Measurements from ENCODE around the gene UMAD1.
A peak's percentile ranks its signal among the peaks of the same experiment; 100 is the strongest.
"Not testable (repeated sequence)": the region's sequence is repeated elsewhere in the genome, so short reads cannot be mapped to it uniquely, and the experiment has no call there.

UMAD1 gene

DNA sequence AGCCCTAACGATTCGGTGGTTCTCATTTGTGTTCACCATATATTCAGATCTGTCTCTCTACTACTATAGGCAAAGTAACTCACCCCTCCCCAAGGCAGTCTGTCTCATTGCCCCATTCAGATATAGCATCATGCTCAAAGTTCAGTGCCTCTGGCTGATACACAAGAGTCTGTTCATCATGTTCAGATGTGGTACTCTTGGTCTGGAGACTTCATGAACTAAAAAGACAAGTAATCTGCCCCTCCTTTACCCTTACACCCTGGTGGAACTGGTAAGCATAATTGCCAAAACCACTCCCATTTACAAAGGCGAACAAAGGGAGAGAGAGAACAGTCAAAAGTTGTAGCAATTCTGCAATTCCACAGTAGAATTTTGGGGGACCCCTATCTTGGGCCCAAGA lies 29.9 kb downstream of the UMAD1 start:
- Mint-ChIP-seq H3K27me3 (no peaks in the 10 kb centered on the region), H3K4me1 (peaks cover 59% of the 10 kb centered on the region), H3K27ac (peak overlapping the region; percentile 26), H3K4me3 (no peak overlapping the region), H3K9me3 (no peaks in the 10 kb centered on the region), H3K36me3 (peaks cover 28% of the 10 kb centered on the region)

- Mint-ChIP-seq H3K27me3 (no peaks in the 10 kb centered on the region), H3K27ac (peak overlapping the region; percentile 81), H3K9me3 (no peaks in the 10 kb centered on the region), H3K4me3 (peak overlapping the region; percentile 30), H3K4me1 (peaks cover 64% of the 10 kb centered on the region), H3K36me3 (peaks cover 31% of the 10 kb centered on the region)
Observed at GRCh38 chr7:7671361-7671760, 30.8 kb downstream of the UMAD1 start.

GRCh38 chr7:7672545-7673239 lies 32.1 kb downstream of the UMAD1 start:
- Mint-ChIP-seq H3K4me1 (peaks cover 64% of the 10 kb centered on the region), H3K27ac (peak overlapping the region; percentile 81), H3K4me3 (peak overlapping the region; percentile 69), H3K9me3 (no peaks in the 10 kb centered on the region), H3K27me3 (no peaks in the 10 kb centered on the region), H3K36me3 (peaks cover 33% of the 10 kb centered on the region)

DNA sequence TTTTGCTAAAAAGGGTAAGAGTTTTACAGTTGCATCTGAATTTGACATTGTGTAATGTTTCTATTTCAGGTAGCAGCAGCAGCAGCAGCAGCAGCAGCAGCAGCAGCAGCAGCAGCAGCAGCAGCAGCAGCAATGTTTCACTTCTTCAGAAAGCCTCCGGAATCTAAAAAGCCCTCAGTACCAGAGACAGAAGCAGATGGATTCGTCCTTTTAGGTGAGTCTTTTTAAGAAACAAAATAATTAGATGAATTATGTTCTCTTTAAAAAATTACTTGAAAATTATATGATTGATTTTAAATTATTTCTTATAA lies 32.6 kb downstream of the UMAD1 start:
- H3K36me3 Mint-ChIP-seq = peaks cover 36% of the 10 kb centered on the region
- H3K4me1 Mint-ChIP-seq = peaks cover 59% of the 10 kb centered on the region
- H3K9me3 Mint-ChIP-seq = no peaks in the 10 kb centered on the region
- H3K27ac Mint-ChIP-seq = peak overlapping the region; percentile 81
- H3K27me3 Mint-ChIP-seq = no peaks in the 10 kb centered on the region
- peak overlapping the region; percentile 69 for H3K4me3 Mint-ChIP-seq

DNA sequence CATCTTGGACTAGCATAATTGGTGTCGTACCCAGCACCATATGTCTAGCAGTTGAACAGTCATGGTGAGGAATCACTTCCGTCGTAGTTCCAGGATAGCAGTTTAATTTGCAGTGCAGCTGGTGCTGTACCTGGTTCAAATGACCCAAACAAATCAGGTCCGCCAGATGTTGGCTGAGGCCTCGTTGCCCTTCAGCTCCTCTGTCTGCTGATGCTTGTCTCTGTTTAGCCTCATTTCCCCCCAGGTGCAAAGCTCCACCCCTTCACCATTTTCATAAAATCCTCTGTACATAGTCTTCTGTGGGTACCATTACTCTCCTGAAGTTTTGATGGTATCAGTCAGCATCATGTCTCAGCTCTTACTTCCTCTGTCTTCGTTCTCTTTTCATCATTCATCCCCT lies 35.1 kb downstream of the UMAD1 start:
- Mint-ChIP-seq H3K36me3 (peaks cover 30% of the 10 kb centered on the region), H3K4me3 (no peak overlapping the region), H3K27ac (peak overlapping the region; percentile 32), H3K4me1 (peaks cover 50% of the 10 kb centered on the region), H3K27me3 (no peaks in the 10 kb centered on the region), H3K9me3 (no peaks in the 10 kb centered on the region)

DNA sequence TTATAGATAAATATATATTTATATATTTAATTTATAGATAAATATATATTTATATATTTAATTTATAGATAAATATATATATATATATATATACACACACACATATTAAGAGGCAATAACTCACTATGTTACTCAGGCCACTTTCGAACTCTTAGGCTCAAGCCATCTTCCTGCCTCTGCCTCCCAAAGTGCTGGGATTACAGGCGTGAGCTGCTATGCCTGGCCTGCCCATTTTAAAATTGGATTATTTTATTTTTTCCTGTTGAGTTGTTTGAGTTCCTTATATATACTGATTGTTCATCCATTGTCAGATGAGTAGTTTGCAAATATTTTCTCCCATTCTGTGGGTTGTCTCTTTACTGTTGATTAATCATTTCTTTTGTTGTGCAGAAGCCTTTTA lies 39.1 kb downstream of the UMAD1 start:
- H3K9me3 Mint-ChIP-seq, H3K27ac Mint-ChIP-seq, H3K4me3 Mint-ChIP-seq, H3K27me3 Mint-ChIP-seq: not testable (repeated sequence)
- H3K36me3 Mint-ChIP-seq = peaks cover 15% of the 10 kb centered on the region
- H3K4me1 Mint-ChIP-seq = peaks cover 38% of the 10 kb centered on the region

DNA sequence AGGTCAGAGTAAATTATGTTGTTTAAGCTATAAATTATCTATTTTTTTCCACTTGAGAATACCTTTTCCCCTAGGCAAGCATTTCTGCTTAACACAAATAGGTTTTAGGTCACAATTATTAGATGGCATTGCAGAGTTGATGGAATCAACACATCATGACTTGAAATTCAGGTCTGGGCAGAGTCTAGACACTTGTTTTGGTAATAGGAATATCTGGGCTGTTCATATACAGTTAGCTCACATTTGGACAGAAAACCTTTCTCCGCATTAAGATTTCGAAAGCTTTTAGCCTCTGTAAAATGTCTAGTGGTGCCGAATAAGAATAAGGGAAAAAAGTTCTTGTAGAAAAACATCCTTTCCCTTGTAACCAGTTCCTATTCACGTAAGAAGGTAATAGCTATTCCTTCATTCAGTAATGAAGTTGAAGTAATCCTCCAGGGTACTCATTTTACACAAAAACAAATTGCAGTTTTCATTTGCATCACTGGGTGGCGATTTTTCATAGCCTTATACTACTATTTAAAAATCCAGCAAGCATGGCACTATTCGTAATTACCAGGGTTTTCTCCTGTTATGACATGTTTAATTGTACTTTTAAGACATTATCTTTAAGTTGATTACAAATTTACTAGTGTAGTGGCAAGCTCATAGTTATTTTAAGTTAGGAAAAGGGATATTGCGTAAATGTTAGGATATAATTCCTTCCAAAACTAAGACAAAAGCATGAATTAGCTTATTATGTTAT lies 40.8 kb downstream of the UMAD1 start:
- no peak overlapping the region for H3K27ac Mint-ChIP-seq
- H3K27me3 Mint-ChIP-seq = no peaks in the 10 kb centered on the region
- no peaks in the 10 kb centered on the region for H3K9me3 Mint-ChIP-seq
- H3K4me1 Mint-ChIP-seq = peaks cover 42% of the 10 kb centered on the region
- no peak overlapping the region for H3K4me3 Mint-ChIP-seq
- peaks cover 10% of the 10 kb centered on the region for H3K36me3 Mint-ChIP-seq

DNA sequence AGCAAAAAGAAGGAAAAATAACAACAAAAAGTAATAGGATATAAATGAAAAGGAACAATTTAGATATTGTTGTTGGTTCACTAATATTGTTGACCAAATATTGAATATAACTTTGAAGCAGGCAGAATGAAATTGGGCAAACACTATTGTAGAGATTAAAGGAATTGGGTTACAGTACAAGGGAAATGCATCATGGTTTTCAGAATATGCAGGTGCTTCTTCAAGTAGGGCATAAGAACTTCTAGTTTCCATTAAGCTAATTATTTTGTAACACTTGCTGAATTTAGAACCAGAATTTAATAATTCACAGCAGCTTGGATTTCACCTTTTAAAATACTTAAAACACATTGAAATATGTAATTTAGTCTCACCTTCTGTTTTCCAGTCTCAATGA lies 41.4 kb downstream of the UMAD1 start:
- Mint-ChIP-seq H3K9me3 (no peaks in the 10 kb centered on the region), H3K4me1 (peaks cover 48% of the 10 kb centered on the region), H3K4me3 (no peak overlapping the region), H3K27ac (no peak overlapping the region), H3K27me3 (no peaks in the 10 kb centered on the region), H3K36me3 (peaks cover 10% of the 10 kb centered on the region)

- Mint-ChIP-seq H3K9me3 (no peaks in the 10 kb centered on the region), H3K27me3 (no peaks in the 10 kb centered on the region), H3K36me3 (peaks cover 5% of the 10 kb centered on the region), H3K4me3 (no peak overlapping the region), H3K27ac (no peak overlapping the region), H3K4me1 (peaks cover 53% of the 10 kb centered on the region)
Observed at GRCh38 chr7:7682861-7683260, 42.3 kb downstream of the UMAD1 start.

DNA sequence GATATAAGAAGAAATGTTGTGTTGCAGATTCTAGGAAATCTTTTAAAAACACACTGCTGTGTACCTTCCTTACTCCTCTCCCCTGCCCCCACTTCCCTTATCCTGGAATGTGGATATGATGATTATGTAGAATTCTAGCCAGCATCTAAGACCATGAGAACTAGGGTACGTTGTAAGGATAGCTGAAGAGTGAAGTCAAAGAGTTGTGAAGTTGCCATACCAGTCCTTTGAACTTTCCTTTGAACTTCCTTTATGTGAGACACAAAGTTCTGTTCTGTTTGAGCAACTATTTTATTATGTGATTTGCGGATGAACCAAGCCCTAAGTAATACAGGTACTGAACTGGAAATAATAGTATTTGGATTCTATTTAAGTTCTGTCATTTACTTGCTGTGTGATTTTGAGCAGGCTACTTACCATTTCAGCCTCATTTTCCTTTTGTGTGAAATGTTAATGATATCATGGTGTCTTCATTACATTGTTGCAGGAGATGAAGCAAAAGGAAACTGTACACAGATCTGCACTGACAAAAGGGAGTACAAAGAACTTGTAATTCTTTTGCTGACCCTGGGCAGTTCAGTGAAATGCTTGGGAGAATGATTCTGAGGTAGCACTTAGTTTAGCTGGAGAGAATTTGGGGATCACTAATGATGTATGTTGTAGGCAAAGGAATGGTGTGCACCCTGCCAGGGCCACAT lies 46.4 kb downstream of the UMAD1 start:
- Mint-ChIP-seq H3K4me3 (no peak overlapping the region), H3K4me1 (peaks cover 33% of the 10 kb centered on the region), H3K27ac (no peak overlapping the region), H3K9me3 (no peaks in the 10 kb centered on the region), H3K27me3 (no peaks in the 10 kb centered on the region), H3K36me3 (peaks cover 5% of the 10 kb centered on the region)

- Mint-ChIP-seq H3K4me1 (peaks cover 27% of the 10 kb centered on the region), H3K4me3 (no peak overlapping the region), H3K9me3 (no peaks in the 10 kb centered on the region), H3K27me3 (no peaks in the 10 kb centered on the region), H3K27ac (no peak overlapping the region), H3K36me3 (peaks cover 9% of the 10 kb centered on the region)
Observed at GRCh38 chr7:7687800-7688199, 47.2 kb downstream of the UMAD1 start.

DNA sequence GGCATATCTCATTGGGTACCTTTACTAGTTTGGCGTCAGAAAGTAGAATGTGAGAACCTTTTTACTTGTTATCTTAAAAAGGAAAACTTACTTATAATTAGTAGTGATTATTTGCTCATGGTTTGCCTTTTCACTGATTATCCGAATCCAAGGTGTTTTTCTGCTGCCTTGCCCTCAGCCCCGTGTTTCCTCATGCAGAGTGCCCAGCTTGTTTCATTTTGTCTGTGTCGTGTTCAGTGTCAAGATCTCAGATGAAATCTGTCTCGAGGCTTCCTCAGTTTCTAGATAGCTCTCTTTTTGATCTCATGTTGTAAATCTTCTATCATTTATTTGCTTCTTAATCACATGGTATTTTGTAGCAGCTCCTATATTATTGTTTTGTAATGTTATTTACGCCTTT lies 47.8 kb downstream of the UMAD1 start:
- no peaks in the 10 kb centered on the region for H3K9me3 Mint-ChIP-seq
- H3K4me3 Mint-ChIP-seq = no peak overlapping the region
- H3K36me3 Mint-ChIP-seq = peaks cover 9% of the 10 kb centered on the region
- H3K27me3 Mint-ChIP-seq = no peaks in the 10 kb centered on the region
- peaks cover 23% of the 10 kb centered on the region for H3K4me1 Mint-ChIP-seq
- H3K27ac Mint-ChIP-seq = no peak overlapping the region

DNA sequence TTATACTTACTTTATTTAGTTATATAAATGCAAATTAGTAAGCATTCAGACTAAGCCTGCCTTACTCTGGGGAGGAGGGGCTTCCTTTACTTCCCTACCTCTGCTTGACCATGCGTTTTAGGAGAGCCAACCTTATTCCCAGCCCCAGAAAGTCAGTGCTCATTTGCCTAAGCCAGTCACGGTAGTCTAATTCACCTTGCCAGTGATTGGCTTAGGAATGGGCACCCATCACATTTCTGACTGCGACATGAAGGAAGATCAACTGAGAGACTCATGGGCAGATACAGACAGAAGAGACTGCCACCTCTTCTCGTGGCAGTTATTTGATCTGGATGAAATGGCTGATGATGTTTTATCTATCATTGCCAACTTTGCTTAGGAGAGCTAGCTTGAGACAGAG lies 48.4 kb downstream of the UMAD1 start:
- Mint-ChIP-seq H3K9me3 (no peaks in the 10 kb centered on the region), H3K36me3 (peaks cover 9% of the 10 kb centered on the region), H3K27me3 (no peaks in the 10 kb centered on the region), H3K27ac (no peak overlapping the region), H3K4me3 (no peak overlapping the region), H3K4me1 (peaks cover 23% of the 10 kb centered on the region)

GRCh38 chr7:7693881-7694280 lies 53.3 kb downstream of the UMAD1 start:
- Mint-ChIP-seq H3K36me3 (peaks cover 17% of the 10 kb centered on the region), H3K27me3 (no peaks in the 10 kb centered on the region), H3K9me3 (no peaks in the 10 kb centered on the region), H3K4me1 (peaks cover 28% of the 10 kb centered on the region), H3K27ac (no peak overlapping the region), H3K4me3 (no peak overlapping the region)

DNA sequence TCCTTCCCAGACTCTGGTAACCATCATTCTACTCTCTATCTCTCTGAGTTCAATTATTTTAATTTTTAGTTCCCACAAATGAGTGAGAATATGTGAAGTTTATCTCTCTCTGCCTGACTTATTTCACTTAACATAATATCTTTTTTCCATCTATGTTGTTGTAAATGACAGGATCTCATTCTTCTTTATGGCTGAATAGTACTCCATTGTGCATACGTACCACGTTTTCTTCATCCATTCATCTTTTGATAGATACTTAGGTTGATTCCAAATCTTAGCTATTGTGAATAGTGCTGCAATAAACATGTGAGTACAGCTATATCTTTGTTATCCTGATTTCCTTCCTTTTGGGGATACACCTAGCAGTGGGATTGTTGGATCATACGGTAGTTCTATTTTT lies 54.0 kb downstream of the UMAD1 start:
- Mint-ChIP-seq H3K9me3 (no peaks in the 10 kb centered on the region), H3K36me3 (peaks cover 17% of the 10 kb centered on the region), H3K4me1 (peaks cover 27% of the 10 kb centered on the region), H3K27ac (no peak overlapping the region), H3K4me3 (no peak overlapping the region), H3K27me3 (no peaks in the 10 kb centered on the region)

DNA sequence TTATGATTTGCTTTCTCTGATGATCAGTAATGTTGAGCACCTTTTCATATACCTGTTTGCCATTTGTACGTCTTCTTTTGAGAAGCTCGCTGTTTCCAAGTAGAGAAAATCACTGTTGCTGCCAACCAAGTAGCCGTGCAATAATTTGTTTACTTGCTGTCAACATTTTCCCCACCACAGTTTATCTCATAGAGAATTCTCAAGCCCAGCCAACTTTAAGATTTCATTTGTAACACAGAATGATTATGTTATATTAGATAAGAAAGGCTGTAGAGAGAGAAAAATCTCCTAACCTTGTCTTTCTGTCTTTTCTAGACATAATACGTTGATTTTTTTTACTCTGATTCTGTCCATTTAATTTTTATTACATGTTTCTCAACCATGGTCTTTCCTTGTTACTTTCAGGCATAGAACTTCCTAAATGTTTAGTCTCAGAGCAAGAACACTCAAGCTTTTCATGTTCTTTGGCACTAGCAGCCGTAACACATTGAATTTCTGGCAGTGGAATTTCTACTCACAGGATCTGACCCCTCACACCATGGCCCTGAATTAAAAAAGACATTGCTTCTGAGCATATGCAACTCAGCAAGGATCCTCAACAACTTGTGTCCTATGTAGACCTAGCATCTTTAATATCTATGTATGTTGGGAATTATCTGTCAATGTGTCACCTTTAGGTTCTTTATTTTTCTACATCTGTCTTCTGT lies 54.7 kb downstream of the UMAD1 start:
- Mint-ChIP-seq H3K27ac (no peak overlapping the region), H3K4me3 (no peak overlapping the region), H3K27me3 (no peaks in the 10 kb centered on the region), H3K36me3 (peaks cover 17% of the 10 kb centered on the region), H3K4me1 (peaks cover 29% of the 10 kb centered on the region), H3K9me3 (no peaks in the 10 kb centered on the region)
